22Rv1 (cell line): ENCODE results near the gene ERGIC2.

Experiments used
- H3K27ac ChIP-seq: fragments of 450-650 bp; 2 replicates; pipeline ENCODE4 v1.5.1; 2017
- CTCF ChIP-seq: fragments of 450-650 bp; IDR thresholded peaks from 2 replicates; pipeline ENCODE4 v1.5.1; 2017; ENCODE audit warnings: mild to moderate bottlenecking
- ZFX ChIP-seq: fragments of 450-650 bp; IDR thresholded peaks from 2 replicates; pipeline ENCODE4 v1.6.1; 2017; ENCODE audit warnings: antibody characterized with exemption, borderline replicate concordance

The ERGIC2 gene

GRCh38 chr12:29416748-29417147, 35.8 kb upstream of the ERGIC2 start:
- TF ChIP-seq ZFX (no peak), CTCF (no peak)

GRCh38 chr12:29415111-29415510, 34.1 kb upstream of the ERGIC2 start:
- TF ChIP-seq ZFX (no peak), CTCF (no peak)

More at GRCh38 chr12:29416748-29417147, 35.8 kb upstream of the ERGIC2 start:
- H3K27ac ChIP-seq: no peak overlapping the region

GRCh38 chr12:29414368-29414767, 33.4 kb upstream of the ERGIC2 start:
- H3K27ac ChIP-seq: no peak overlapping the region
- no peak for TF ChIP-seq ZFX
- TF ChIP-seq CTCF: no peak

More at GRCh38 chr12:29415111-29415510, 34.1 kb upstream of the ERGIC2 start:
- H3K27ac ChIP-seq: no peak overlapping the region

- TF ChIP-seq CTCF (no peak), ZFX (no peak)
- no peak overlapping the region for H3K27ac ChIP-seq
Measured at GRCh38 chr12:29405561-29405960, 24.6 kb upstream of the ERGIC2 start.

GRCh38 chr12:29403991-29404390, 23.0 kb upstream of the ERGIC2 start:
- H3K27ac ChIP-seq: no peak overlapping the region
- TF ChIP-seq CTCF (no peak), ZFX (no peak)

GRCh38 chr12:29402437-29402836, 21.5 kb upstream of the ERGIC2 start:
- H3K27ac ChIP-seq: no peak overlapping the region
- TF ChIP-seq CTCF: no peak
- TF ChIP-seq ZFX: no peak

GRCh38 chr12:29398495-29398894, 17.5 kb upstream of the ERGIC2 start:
- H3K27ac ChIP-seq: no peak overlapping the region

More at GRCh38 chr12:29398495-29398894, 17.5 kb upstream of the ERGIC2 start:
- TF ChIP-seq CTCF (no peak), ZFX (no peak)
